Heart left ventricle (tissue), 16 donors: Measurements from ENCODE around the gene TNFSF13B. TPM values are rescaled to one million over a fixed set of nuclear protein-coding genes. Genes with fewer than 3 reads are reported as not detected.

Experiments used
- ATAC-seq, 4 donors: fragments of 200-7000 bp; cut with Tn5 transposase; one replicate each; pipeline ENCODE4 v1.9.1; 2020 to 2022; ENCODE audit warnings: moderate library complexity in 4 of 4, mild to moderate bottlenecking in 3 of 4, moderate number of reproducible peaks in 1 of 4
- DNase-seq, 5 donors: peaks; one replicate each; pipeline ENCODE4 v3.0.0-alpha.2; 2020
- H3K27ac ChIP-seq, 12 donors: fragments of 200-600 bp; sonication (generic) in 4 of 12; one replicate each; pipeline versions ENCODE4 v1.5.0 to v1.8.0; 2016 to 2022; ENCODE audit warnings: mild to moderate bottlenecking in 2 of 12
- H3K27me3 ChIP-seq, 9 donors: fragments of 200-600 bp; sonication (generic) in 2 of 9; one replicate each; pipeline versions ENCODE4 v1.5.1 to v1.8.0; 2016 to 2022; ENCODE audit warnings: mild to moderate bottlenecking in 3 of 9
- H3K36me3 ChIP-seq, 9 donors: fragments of 200-600 bp; sonication (generic) in 2 of 9; one replicate each; pipeline versions ENCODE4 v1.5.0 to v1.8.0; 2018 to 2022; ENCODE audit warnings: mild to moderate bottlenecking in 2 of 9
- H3K4me1 ChIP-seq, 12 donors: fragments of 200-600 bp; sonication (generic) in 4 of 12; one replicate each; pipeline versions ENCODE4 v1.5.0 to v1.8.0; 2016 to 2022; ENCODE audit warnings: mild to moderate bottlenecking in 3 of 12
- H3K4me3 ChIP-seq, 12 donors: fragments of 200-600 bp; sonication (generic) in 4 of 12; one replicate each; pipeline versions ENCODE4 v1.5.0 to v1.8.0; 2017 to 2022; ENCODE audit warnings: mild to moderate bottlenecking in 9 of 12, moderate library complexity in 4 of 12
- H3K9me3 ChIP-seq, 12 donors: fragments of 200-600 bp; sonication (generic) in 4 of 12; one replicate each; pipeline versions ENCODE4 v1.5.0 to v1.8.0; 2016 to 2022; ENCODE audit warnings: mild to moderate bottlenecking in 1 of 12
- POLR2A ChIP-seq, 2 donors: fragments of 450-650 bp; IDR thresholded peaks; one replicate each; pipeline ENCODE4 v1.6.1; 2017; ENCODE audit warnings: antibody characterized with exemption in 2 of 2, mild to moderate bottlenecking in 2 of 2, moderate library complexity in 2 of 2
- WGBS, 4 donors: extraction: QIAGEN DNeasy Blood & Tissue Kit in 2 of 4; methylation state at CpG; one replicate each; pipeline versions ENCODE4 v1.1.5 to v1.1.7; 2013 to 2018; 5-methylcytosine and 5-hydroxymethylcytosine counted together
- intact Hi-C, 10 donors: fragments of 100-400 bp; cut with DNase I; formaldehyde crosslinking; loops; one replicate each; pipeline versions ENCODE4 v1.11.1 to v1.14.2; 2022
- polyA plus RNA-seq, 2 donors: library from polyadenylated mRNA; stranded (reverse); fragments of 200-250 nt; gene quantifications; one replicate each; pipeline ENCODE4 v1.2.3, GENCODE V29; 2013
- total RNA-seq, 9 donors: library from RNA; depleted of rRNA in 2 of 9; stranded (reverse); fragments of >200 nt in 2 of 9; fragmentation: NEBNext Ultra II Directional in 3 of 9; extraction: Animal tissue kit (Norgen Biotek cat#: 25700) in 3 of 9; gene quantifications; one replicate each; pipeline versions ENCODE4 v1.1.0 to v1.2.4, GENCODE V29; 2016 to 2023
- TF ChIP-seq, protein P1 (sequence below), 12 donors: fragments of 200-600 bp; sonication (generic) in 4 of 12; IDR thresholded peaks; one replicate each; pipeline versions ENCODE4 v1.5.0 to v1.8.0; 2018 to 2022; ENCODE audit warnings: antibody characterized with exemption in 12 of 12, mild to moderate bottlenecking in 5 of 12
- donor health status: ischemic (EF 13 %, LVEDD 7.1; RV severe dilation, severe dysfunction).
- donor health status: healthy with polysubstance abuse.
- donor health status: DM: no; HTN: yes; CAD: no.
- donor health status: DM: no; HTN: no; CAD: no.
- donor health status: ischemic (EF 25% LVEDD 6.9; RV normal size, moderate dysfunction).
- donor health status: ischemic (EF 25% LVEDD 5.7; RV mildly dilated, moderate dysfunction).
- donor health status: healthy.
- donor health status: DM: yes; HTN: yes; CAD: no.
- donor health status: ischemic (EF 35%, LVEDD 5.7; RV mildly dilated, moderate dysfunction).
- donor health status: nonischemic (EF 11% LVEDD 7.7; RV severe dilation, severe dysfunction).
- donor health status: DM: yes; HTN: yes; CAD: no.
- donor health status: PGD.
- donor health status: ischemic (EF 29% LVEDD 5.4; RV normal size, mild dysfunction).
- donor health status: nonischemic (EF 23%, LVEDD 6.1; RV moderate dilation, normal function).

TNFSF13B gene
- total and polyA plus RNA-seq, 11 donors, result 0.55 to 26.9 (median 1.0) TPM

DNA sequence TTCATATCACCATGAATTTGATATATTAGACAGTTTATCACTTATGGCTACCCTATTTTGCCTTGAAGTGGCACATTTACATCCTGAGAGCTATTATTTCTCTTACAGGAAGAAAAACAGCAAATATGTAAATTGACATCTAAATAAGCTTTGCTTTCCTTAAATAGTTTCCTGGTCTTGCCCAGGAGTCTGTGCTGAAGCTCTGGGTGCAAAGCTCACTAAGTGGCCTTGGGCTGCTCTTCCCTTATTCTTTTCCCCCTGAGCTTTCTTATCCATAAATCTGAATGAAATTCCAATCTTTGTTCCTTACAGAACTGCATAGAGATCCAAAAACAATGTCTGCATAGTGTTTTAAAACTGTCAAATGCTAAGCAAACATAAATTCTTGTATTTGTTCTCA, 56.3 kb downstream of the TNFSF13B start:
- TF ChIP-seq, protein P1, sequence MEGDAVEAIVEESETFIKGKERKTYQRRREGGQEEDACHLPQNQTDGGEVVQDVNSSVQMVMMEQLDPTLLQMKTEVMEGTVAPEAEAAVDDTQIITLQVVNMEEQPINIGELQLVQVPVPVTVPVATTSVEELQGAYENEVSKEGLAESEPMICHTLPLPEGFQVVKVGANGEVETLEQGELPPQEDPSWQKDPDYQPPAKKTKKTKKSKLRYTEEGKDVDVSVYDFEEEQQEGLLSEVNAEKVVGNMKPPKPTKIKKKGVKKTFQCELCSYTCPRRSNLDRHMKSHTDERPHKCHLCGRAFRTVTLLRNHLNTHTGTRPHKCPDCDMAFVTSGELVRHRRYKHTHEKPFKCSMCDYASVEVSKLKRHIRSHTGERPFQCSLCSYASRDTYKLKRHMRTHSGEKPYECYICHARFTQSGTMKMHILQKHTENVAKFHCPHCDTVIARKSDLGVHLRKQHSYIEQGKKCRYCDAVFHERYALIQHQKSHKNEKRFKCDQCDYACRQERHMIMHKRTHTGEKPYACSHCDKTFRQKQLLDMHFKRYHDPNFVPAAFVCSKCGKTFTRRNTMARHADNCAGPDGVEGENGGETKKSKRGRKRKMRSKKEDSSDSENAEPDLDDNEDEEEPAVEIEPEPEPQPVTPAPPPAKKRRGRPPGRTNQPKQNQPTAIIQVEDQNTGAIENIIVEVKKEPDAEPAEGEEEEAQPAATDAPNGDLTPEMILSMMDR (IDR thresholded peaks at IDR 0.05), result no peak
- TF ChIP-seq POLR2A (IDR thresholded peaks at IDR 0.05), result no peak
- intact Hi-C loops, result loop anchor here in 4 of 10 donors (10.0 kb wide), 2 partner anchors 179 to 279 kb away; no protein-coding TSS in a partner anchor
- peak overlapping the region in 1 of 12 donors; percentile 6 for H3K27ac ChIP-seq
- H3K36me3 ChIP-seq, result no peaks in the 10 kb centered on the region
- H3K27me3 ChIP-seq, result peaks cover 0 to 20% (median 0%) of the 10 kb centered on the region in 9 donors
- no peaks in the 10 kb centered on the region for H3K9me3 ChIP-seq
- ATAC-seq (no peak), DNase-seq (no peak)
- H3K4me3 ChIP-seq, result no peak overlapping the region
- peaks cover 0 to 19% (median 0%) of the 10 kb centered on the region in 12 donors for H3K4me1 ChIP-seq

DNA sequence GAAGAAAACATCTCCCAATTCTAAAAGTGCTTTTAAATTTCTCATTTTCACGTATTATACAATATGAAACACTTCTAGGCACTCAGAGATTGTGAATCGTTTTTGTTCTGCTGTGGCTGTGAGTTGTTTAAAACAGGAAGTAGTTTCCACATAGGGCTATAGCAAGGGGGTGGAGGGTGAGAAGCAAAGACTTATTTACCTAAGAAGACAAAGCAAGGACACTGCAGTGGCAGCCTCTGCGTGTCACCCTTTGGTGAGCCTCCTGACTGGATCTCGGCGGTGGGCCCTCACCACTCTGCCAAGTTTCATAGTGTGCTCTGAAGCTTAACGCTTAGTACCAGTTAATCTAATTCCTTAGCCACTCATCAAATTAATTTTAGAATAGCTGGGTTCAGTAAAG, 56.8 kb downstream of the TNFSF13B start:
- H3K4me3 ChIP-seq, result no peak overlapping the region
- DNase-seq, result no peak
- no peaks in the 10 kb centered on the region for H3K9me3 ChIP-seq
- TF ChIP-seq POLR2A (IDR thresholded peaks at IDR 0.05), result no peak
- TF ChIP-seq, protein P1 (IDR thresholded peaks at IDR 0.05), result no peak
- intact Hi-C loops, result loop anchor here in 4 of 10 donors (10.0 kb wide), 2 partner anchors 178 to 278 kb away; no protein-coding TSS in a partner anchor
- peaks cover 0 to 20% (median 0%) of the 10 kb centered on the region in 9 donors for H3K27me3 ChIP-seq
- 48 to 63% (median 58%) methylated on average over 6 of the region's 6 CpGs for WGBS, 4 donors
- peaks cover 0 to 19% (median 0%) of the 10 kb centered on the region in 12 donors for H3K4me1 ChIP-seq
- no peak for ATAC-seq
- H3K36me3 ChIP-seq, result no peaks in the 10 kb centered on the region
- peak overlapping the region in 1 of 12 donors; percentile 6 for H3K27ac ChIP-seq

DNA sequence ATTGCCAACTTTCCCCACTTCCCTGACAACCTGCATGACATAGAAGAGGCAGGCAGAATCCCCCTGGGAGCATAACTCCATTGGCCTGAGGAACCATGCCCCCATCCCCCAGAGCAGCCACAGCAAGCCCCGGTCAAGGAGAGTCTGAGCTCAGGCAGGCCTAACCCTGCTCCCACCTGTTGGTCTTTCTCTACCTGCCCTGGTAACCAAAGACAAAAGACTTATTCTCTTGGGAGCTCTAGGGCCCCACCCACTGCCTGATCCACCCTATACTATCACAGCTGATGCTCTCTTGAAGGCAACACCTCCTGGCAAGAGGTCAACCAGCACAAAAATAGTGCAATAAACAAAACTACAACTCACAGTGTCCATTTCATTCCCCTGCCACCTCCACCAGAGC, 59.3 kb downstream of the TNFSF13B start:
- Histone ChIP-seq H3K36me3 (no peaks in the 10 kb centered on the region), H3K27ac (no peak overlapping the region), H3K27me3 (peaks cover 0 to 20% (median 0%) of the 10 kb centered on the region in 9 donors), H3K4me3 (no peak overlapping the region), H3K9me3 (no peaks in the 10 kb centered on the region), H3K4me1 (peaks cover 0 to 11% (median 0%) of the 10 kb centered on the region in 12 donors)
- intact Hi-C loops, result loop anchor here in 4 of 10 donors (10.0 kb wide), 2 partner anchors 176 to 276 kb away; no protein-coding TSS in a partner anchor
- DNase-seq, result no peak
- WGBS, 4 donors, result 91 to 100% (median 99%) methylated on average over 1 of the region's 1 CpG
- ATAC-seq, result no peak
- TF ChIP-seq, protein P1 (IDR thresholded peaks at IDR 0.05), result no peak
- TF ChIP-seq POLR2A (IDR thresholded peaks at IDR 0.05), result no peak

DNA sequence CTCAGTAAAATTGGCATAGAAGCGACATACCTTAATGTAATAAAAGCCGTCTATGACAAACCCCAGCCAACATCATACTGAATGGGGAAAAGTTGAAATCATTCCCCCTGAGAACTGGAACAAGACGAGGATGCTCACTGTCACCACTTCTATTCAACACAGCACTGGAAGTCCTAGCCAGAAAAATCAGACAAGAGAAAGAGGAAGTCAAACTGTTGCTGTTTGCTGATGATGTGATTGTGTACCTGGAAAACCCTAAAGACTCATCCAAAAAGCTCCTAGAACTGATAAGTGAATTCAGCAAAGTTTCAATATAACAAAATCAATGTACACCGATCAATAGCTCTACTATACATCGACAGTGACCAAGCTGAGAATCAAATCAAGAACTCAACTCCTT, 63.3 kb downstream of the TNFSF13B start:
- intact Hi-C loops, result no loop called here
- TF ChIP-seq, protein P1 (IDR thresholded peaks at IDR 0.05), result no peak
- no peak for TF ChIP-seq POLR2A (IDR thresholded peaks at IDR 0.05)
- 65 to 71% (median 66%) methylated on average over 5 of the region's 5 CpGs for WGBS, 4 donors
- no peaks in the 10 kb centered on the region for H3K4me1 ChIP-seq
- no peak overlapping the region for H3K27ac ChIP-seq
- H3K36me3 ChIP-seq, result no peaks in the 10 kb centered on the region
- H3K27me3 ChIP-seq, result peaks cover 0 to 16% (median 0%) of the 10 kb centered on the region in 9 donors
- no peak for ATAC-seq
- H3K9me3 ChIP-seq, result no peaks in the 10 kb centered on the region
- DNase-seq, result no peak
- H3K4me3 ChIP-seq, result no peak overlapping the region
